GM12892 (cell line): ENCODE data around the gene VIPR2.
"Not testable (repeated sequence)": the region's sequence is repeated elsewhere in the genome, so short reads cannot be mapped to it uniquely, and the experiment has no call there.

Experiments used
- DNase-seq: peaks from one replicate; pipeline ENCODE4 v3.0.0; 2011; ENCODE audit not compliant: insufficient read length
- FAIRE-seq: peaks from 2 replicates; lab custom pipeline; 2011; peaks lifted over from hg19 to GRCh38; lab: Jason Lieb, UNC
- POLR2A ChIP-seq: IDR thresholded peaks from 2 replicates; pipeline ENCODE4 v1.6.1; 2011; ENCODE audit warnings: low read depth, low read length, control low read depth
- POLR2AphosphoS5 ChIP-seq: IDR thresholded peaks from 2 replicates; pipeline ENCODE4 v1.6.1; 2011; ENCODE audit warnings: low read depth, low read length, control low read depth
- TAF1 ChIP-seq: IDR thresholded peaks from 2 replicates; pipeline ENCODE4 v1.6.1; 2011; ENCODE audit warnings: low read depth, mild to moderate bottlenecking, control low read depth, low read length, borderline replicate concordance

The VIPR2 gene

DNA sequence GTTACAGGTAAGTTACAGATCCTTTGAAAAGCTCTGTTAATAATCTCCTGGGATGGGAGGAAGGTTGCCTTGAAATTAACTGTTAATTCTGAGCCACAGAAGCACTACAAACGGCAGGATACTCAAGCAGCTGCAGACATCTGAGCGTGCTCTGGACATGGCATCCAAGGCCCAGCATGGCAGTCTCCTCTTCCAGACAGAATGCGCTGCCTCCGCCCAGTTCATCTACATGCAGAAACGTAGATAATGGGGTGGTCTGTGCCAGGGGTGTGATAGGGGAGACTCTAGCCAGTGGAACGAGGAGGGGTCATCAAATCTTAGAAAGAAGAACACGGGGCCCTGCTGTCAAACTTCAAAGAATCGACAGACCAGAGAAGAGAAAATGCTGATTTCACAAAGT, 13.8 kb downstream of the VIPR2 start:
- no peak for TF ChIP-seq POLR2A
- TF ChIP-seq POLR2AphosphoS5 = no peak
- no peak for TF ChIP-seq TAF1
- FAIRE-seq (no peak), DNase-seq (no peak)

DNA sequence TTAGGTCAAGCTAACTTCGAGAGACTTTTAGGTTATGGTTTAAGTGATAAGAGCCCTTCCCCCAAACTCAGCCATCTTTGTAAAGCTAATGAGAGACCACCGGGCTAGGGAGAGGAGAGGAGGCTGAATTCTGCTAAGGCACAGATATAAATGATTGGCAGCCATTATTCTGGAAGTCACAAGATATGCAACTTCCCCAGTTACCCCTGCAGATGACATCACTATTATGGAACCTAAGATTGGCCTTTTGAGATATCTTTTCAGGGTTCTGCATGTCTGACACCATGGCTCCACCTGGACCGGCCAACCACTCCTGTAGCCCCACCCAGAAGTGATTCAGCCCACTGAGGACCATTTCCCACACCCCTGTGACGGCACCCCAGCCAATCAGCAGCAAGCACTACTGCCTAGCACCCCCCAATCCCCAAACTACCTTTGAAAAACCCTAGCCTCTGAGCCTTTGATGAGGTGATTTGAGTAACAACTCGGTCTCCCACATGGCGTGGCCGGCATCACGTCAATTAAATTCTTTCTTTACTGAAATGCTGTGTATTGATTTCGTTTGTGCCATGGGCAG, 14.4 kb downstream of the VIPR2 start:
- TF ChIP-seq POLR2AphosphoS5 (no peak), POLR2A (no peak), TAF1 (no peak)
- FAIRE-seq = no peak
- no peak for DNase-seq

GRCh38 chr7:159128767-159129166, 15.9 kb downstream of the VIPR2 start:
- TF ChIP-seq TAF1 (no peak), POLR2AphosphoS5 (no peak), POLR2A (no peak)
- FAIRE-seq (no peak), DNase-seq (no peak)

GRCh38 chr7:159127691-159128642, 16.7 kb downstream of the VIPR2 start:
- no peak for TF ChIP-seq TAF1
- DNase-seq (no peak), FAIRE-seq (no peak)

- no peak for FAIRE-seq
- DNase-seq = no peak
- TF ChIP-seq POLR2A (no peak), POLR2AphosphoS5 (no peak), TAF1 (no peak)
These were observed 18.1 kb downstream of the VIPR2 start for GRCh38 chr7:159126311-159127260.

DNA sequence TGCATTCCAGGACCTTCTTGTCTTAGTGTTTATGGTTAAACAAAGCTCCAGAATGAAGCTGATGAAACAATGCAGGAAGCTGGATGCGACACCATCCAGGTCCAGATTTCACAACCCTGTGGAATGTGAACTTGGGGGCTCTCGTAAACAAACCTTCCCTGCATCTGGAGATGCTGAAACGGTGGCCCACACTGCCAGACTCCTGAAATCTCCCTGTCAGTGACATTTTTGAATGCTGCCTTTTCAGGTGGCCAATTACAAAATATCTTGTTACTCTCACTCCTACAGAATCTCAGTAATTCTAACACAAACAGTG, 18.8 kb downstream of the VIPR2 start:
- FAIRE-seq (no peak), DNase-seq (no peak)
- TF ChIP-seq POLR2AphosphoS5 (no peak), POLR2A (no peak), TAF1 (no peak)

DNA sequence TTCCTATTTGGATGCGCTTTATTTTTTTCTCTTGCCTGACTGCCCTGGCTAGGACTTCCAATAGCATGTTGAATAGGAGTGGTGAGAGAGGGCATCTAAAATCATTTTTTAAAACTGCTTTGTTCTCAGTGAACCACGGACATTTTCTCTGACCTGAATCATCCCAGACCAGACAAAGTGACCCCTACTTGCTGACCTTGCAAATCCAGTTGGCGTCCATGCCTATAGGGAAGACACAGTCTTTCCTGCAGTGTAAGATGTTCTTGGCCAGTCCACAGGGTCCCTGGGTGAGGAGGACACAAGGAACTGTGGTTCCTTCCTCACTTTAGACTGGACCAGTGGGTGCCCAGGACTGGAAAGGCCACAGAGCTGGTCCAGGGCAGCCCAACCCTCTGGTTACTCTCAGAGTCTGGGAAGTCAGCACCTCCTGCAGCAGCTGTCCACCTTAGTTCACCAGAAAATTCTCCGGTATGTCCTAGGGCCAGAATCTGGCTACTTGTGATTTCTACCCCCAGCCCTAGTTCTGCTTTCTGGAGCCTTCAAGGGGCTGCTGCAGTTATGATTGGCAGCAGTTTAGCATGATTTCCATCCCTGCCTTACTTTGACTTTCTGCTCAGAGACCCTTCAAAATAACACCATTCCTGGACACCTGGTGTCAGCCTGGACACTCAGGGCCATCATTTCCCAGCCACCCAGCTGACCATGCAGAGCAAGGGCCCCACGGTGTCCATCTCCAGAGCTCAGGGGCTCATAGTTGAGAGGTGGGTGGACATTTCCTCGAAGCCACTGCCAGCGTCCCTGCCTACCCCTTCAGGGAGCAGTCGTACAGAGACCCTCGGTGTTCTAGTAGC, 19.3 kb downstream of the VIPR2 start:
- FAIRE-seq (no peak), DNase-seq (no peak)
- no peak for TF ChIP-seq POLR2AphosphoS5
- TF ChIP-seq TAF1 = no peak
- TF ChIP-seq POLR2A = no peak

DNA sequence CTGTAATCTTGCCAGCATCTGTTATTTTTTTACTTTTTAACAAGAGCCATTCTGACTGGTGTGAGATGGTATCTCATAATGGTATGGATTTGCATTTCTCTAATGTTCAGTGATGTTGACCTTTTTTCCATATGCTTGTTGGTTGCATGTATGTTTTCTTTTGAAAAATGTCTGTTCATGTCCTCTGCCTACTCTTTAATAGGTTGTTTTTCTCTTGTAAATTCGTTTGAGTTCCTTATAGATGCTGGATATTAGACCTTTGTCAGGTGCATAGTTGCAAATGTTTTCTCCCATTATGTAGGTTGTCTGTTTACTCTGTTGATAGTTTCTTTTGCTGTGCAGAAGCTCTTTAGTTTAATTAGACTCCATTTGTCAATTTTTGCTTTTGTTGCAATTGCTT, 20.9 kb downstream of the VIPR2 start:
- not testable (repeated sequence) for FAIRE-seq

DNA sequence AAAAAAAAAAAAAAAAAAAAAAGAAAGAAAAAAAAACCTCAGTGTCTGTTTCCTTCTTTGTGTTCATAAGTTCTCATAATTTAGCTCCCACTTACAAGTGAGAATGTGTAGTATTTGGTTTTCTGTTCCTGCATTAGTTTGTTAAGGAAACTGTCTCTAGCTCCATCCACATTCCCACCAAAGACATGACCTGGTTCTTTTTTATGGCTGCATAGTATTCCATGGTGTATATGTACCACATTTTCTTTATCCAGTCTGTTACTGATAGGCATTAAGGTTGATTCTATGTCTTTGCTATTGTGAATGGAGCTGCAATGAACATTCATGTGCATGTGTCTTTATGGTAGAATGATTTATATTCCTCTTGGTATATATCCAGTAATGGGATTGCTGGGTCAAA, 21.4 kb downstream of the VIPR2 start:
- DNase-seq, FAIRE-seq: not testable (repeated sequence)

More for the DNA sequence above, 20.9 kb downstream of the VIPR2 start:
- not testable (repeated sequence) for DNase-seq

DNA sequence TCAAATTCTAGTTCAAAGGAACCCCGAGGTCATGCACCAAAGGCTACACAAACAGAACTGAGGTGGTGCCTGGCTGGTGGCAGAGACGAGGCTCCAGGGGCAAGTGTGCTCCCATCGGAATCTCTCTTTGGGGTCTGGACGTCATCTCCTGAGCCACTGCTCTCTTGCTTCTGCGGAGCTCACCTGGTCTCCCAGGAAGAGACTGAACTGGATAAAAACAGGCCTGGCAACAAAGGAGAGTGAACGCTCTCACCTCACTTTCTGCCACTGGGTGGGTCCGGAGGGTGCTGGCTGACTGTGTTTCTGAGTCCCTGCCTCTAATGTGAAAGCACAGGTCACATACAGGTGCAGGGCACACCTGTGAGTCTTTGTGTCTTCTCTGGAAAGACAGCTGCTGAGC, 22.4 kb downstream of the VIPR2 start:
- no peak for FAIRE-seq
- no peak for TF ChIP-seq POLR2A
- no peak for DNase-seq

GRCh38 chr7:159121476-159121875, 23.2 kb downstream of the VIPR2 start:
- FAIRE-seq = no peak
- TF ChIP-seq POLR2A (no peak), POLR2AphosphoS5 (no peak)
- no peak for DNase-seq

DNA sequence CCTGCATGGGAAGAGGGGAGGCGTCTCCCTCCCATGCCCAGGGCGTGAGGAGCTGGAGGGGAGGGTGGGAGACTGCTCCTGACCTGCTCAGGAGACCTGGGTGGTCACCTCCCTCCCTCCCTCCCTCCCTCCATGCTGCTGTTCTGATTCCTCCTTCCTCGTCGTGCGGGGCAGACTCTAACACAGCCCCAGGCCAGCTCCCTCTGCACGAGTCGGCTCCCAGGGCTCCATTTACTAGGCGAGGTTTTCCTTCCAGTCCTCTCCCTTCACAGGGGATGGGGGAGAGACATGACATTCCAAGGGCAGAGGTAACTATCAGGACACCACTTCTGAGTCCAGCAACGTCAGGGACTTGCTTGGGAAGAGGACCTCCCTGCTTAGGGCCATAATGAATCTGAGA, 23.6 kb downstream of the VIPR2 start:
- FAIRE-seq (no peak), DNase-seq (no peak)
- TF ChIP-seq POLR2A (no peak), TAF1 (no peak), POLR2AphosphoS5 (no peak)
